ENCODE data around the gene NUDT10. TPM values are rescaled to one million over a fixed set of nuclear protein-coding genes. Genes with fewer than 3 reads are reported as not detected.
A peak's percentile ranks its signal among the peaks of the same experiment; 100 is the strongest.
"Not testable (repeated sequence)": the region's sequence is repeated elsewhere in the genome, so short reads cannot be mapped to it uniquely, and the experiment has no call there.

NUDT10 gene
- 1 to 10 TPM in 2 of 3 donors, under 1 TPM in 1; 0.64 to 1.6 (median 1.3) TPM for total RNA-seq

DNA sequence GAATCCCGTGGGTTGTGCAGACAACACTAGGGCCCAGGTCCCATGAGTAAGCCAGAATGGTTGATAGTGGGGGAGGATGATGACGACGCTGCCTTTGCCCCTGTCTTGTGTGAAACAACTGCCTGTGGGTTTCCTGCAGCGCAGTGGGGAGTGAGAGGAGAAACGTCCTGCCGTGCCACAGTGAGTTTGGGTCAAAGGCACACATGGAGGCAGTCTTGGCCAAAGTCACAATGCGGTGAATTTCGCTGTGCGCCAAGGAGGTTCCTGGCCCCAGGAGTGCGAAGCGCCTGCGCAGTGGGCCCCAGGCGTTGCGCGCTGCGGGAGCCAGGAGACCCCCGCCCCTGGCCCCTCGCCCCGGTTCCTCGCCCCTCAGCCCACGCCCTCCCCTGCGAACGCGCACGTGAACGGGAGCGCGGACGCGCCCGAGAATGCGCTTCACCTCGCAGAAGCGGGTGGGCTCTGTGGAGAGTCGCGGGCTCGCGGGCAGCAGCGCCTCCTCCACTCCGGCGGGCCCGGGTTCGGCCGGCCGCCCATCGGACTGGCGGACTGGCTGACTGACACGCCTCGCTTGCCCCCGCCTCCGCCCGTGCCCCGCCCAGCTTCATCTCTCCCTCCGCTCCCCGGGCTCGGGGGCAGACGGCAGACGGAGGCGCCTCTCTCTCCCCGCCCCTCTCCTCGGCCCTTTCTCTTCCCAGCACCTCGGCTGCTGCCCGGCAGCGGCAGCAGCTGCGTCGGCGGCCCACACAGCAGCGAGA is at the start of gene NUDT10:
NUDT10 (plus strand) TSS at position 635 of the 755 bp plus-strand sequence. CDS start 144 bp downstream, outside the sequence.
- Histone ChIP-seq H3K9me3 (no peaks in the 10 kb centered on the region), H3K4me1 (no peaks in the 10 kb centered on the region), H3K27me3 (peaks cover 0 to 63% of the 10 kb centered on the region in 2 donors), H3K27ac (no peak within 1 kb of the TSS), H3K4me3 (peak within 1 kb of the TSS; percentile 35 to 70 (median 51)), H3K36me3 (no peaks in the 10 kb centered on the region)
- no peak for DNase-seq (ENCODE audit: low spot score in 2 of 2)
- TF ChIP-seq, protein P1, sequence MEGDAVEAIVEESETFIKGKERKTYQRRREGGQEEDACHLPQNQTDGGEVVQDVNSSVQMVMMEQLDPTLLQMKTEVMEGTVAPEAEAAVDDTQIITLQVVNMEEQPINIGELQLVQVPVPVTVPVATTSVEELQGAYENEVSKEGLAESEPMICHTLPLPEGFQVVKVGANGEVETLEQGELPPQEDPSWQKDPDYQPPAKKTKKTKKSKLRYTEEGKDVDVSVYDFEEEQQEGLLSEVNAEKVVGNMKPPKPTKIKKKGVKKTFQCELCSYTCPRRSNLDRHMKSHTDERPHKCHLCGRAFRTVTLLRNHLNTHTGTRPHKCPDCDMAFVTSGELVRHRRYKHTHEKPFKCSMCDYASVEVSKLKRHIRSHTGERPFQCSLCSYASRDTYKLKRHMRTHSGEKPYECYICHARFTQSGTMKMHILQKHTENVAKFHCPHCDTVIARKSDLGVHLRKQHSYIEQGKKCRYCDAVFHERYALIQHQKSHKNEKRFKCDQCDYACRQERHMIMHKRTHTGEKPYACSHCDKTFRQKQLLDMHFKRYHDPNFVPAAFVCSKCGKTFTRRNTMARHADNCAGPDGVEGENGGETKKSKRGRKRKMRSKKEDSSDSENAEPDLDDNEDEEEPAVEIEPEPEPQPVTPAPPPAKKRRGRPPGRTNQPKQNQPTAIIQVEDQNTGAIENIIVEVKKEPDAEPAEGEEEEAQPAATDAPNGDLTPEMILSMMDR (IDR thresholded peaks at IDR 0.05): no peak
- TF ChIP-seq POLR2A (IDR thresholded peaks at IDR 0.05) (no peak), POLR2AphosphoS5 (IDR thresholded peaks at IDR 0.05) (no peak)
- intact Hi-C loops (cut with DNase I; ENCODE audit: low total_unique reads): no loop called here

DNA sequence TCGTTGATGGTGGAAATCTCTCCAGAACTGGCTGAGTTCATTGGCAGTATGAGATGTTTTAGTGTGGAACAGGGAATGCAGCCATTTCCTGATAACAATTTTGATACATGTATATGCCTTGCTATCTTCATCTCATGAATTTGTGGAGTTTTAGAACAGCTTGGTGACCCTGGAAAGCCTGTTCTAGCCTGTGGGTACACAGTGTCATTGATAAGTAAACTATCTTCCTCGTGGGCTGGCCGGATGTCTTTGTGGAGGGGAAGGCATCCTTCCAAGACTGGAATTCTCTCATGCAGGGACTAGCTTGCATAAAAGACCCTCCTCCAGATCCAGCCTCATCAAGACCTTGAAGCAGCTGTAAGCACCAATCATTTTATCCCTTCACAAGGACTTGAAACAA is 40.2 kb upstream of the NUDT10 start:
- no peaks in the 10 kb centered on the region for H3K9me3 ChIP-seq
- TF ChIP-seq, protein P1 (IDR thresholded peaks at IDR 0.05): no peak
- no peak for TF ChIP-seq POLR2AphosphoS5 (IDR thresholded peaks at IDR 0.05)
- TF ChIP-seq POLR2A (IDR thresholded peaks at IDR 0.05): no peak
- no peaks in the 10 kb centered on the region for H3K36me3 ChIP-seq
- intact Hi-C loops (cut with DNase I; ENCODE audit: low total_unique reads): no loop called here
- no peak overlapping the region for H3K4me3 ChIP-seq
- no peak for DNase-seq (ENCODE audit: low spot score in 2 of 2)
- H3K4me1 ChIP-seq: no peaks in the 10 kb centered on the region
- H3K27ac ChIP-seq: no peak overlapping the region
- peaks cover 0 to 3% of the 10 kb centered on the region in 2 donors for H3K27me3 ChIP-seq

DNA sequence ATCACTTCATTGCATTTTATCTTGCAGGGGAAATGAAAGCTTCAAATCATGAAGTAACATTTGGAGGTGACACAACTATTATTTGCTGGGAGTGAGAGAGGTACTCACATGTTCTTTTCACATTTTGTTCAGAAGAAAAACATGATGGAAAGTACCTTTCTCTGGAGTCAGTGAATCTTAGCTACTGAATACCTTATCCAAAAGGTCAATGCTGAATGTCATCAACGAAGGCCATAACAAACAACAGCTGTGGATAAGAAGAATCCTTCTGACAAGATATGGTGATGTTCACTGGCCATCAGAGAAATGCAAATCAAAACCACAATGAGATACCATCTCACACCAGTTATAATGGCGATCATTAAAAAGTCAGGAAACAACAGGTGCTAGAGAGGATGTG is 36.5 kb upstream of the NUDT10 start:
- no peak overlapping the region for H3K4me3 ChIP-seq
- H3K27me3 ChIP-seq: peaks cover 0 to 17% of the 10 kb centered on the region in 2 donors
- H3K9me3 ChIP-seq: no peaks in the 10 kb centered on the region
- no peak overlapping the region for H3K27ac ChIP-seq
- no peaks in the 10 kb centered on the region for H3K4me1 ChIP-seq
- no peak for DNase-seq (ENCODE audit: low spot score in 2 of 2)
- no peaks in the 10 kb centered on the region for H3K36me3 ChIP-seq
- TF ChIP-seq, protein P1 (IDR thresholded peaks at IDR 0.05): no peak
- TF ChIP-seq POLR2AphosphoS5 (IDR thresholded peaks at IDR 0.05) (no peak), POLR2A (IDR thresholded peaks at IDR 0.05) (no peak)
- intact Hi-C loops (cut with DNase I; ENCODE audit: low total_unique reads): no loop called here

DNA sequence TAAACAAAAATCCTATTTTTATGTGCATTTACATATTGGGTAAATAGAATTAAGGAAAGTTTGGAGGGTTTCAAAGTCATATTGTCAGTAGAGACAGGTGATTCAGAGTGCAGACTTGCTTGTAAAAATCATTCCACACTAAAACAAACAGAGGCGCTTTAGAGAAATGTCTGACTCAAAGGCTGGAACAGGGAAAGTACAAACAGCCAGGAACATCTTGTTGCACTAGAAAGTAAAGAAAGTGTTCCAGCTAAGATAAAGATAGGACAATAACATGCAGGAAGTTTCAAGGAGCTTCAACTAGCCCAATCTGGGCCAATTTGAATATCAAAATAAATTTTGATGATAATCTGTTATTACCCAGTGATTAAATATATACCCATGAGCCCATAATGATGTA is 16.4 kb upstream of the NUDT10 start:
- Histone ChIP-seq H3K9me3 (no peaks in the 10 kb centered on the region), H3K36me3 (no peaks in the 10 kb centered on the region), H3K27ac (no peak overlapping the region), H3K27me3 (peaks cover 0 to 28% of the 10 kb centered on the region in 2 donors), H3K4me3 (no peak overlapping the region), H3K4me1 (no peaks in the 10 kb centered on the region)
- TF ChIP-seq POLR2A (IDR thresholded peaks at IDR 0.05) (no peak), POLR2AphosphoS5 (IDR thresholded peaks at IDR 0.05) (no peak)
- TF ChIP-seq, protein P1 (IDR thresholded peaks at IDR 0.05): no peak
- intact Hi-C loops (cut with DNase I; ENCODE audit: low total_unique reads): no loop called here
- no peak for DNase-seq (ENCODE audit: low spot score in 2 of 2)

DNA sequence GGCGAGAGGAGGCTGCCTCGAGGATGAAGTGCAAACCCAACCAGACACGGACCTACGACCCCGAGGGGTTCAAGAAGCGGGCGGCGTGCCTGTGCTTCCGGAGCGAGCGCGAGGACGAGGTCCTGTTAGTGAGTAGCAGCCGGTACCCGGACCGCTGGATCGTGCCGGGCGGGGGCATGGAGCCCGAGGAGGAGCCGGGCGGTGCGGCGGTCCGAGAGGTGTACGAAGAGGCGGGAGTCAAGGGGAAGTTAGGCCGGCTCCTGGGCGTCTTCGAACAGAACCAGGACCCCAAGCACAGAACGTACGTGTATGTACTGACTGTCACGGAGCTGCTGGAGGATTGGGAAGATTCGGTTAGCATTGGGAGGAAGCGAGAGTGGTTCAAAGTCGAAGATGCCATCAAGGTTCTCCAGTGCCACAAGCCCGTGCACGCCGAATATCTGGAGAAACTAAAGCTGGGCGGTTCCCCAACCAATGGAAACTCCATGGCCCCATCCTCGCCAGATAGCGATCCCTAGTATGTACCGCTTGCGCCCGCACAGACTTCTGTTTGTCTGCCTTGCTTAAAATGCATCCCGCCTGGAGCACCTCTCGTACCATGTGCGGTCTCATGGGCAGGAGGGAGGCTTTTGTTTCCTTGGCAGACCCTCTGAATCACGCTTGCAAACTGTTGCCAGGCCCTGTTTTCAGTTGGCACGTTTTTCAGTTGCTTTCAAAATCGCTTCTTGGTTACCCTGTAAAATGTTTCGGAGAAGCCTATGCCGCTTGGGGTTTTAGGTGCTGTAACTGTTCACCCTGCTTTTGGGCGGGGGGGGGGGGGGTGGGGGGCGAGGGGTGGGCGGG is 542 bp downstream of the NUDT10 start:
- Histone ChIP-seq H3K27me3 (peaks cover 0 to 60% of the 10 kb centered on the region in 2 donors), H3K4me3 (peak overlapping the region; percentile 35 to 70 (median 51))
- H3K36me3 ChIP-seq; H3K27ac ChIP-seq; H3K4me1 ChIP-seq; H3K9me3 ChIP-seq; DNase-seq (ENCODE audit: low spot score in 2 of 2); intact Hi-C loops (cut with DNase I; ENCODE audit: low total_unique reads): not testable (repeated sequence)

All from breast epithelium (tissue), 4 donors.